H9 (cell line): Measurements from ENCODE around the gene IGSF3. TPM values are rescaled to one million over a fixed set of nuclear protein-coding genes. Genes with fewer than 3 reads are reported as not detected.

Experiments used
- DNase-seq: peaks from one replicate; pipeline ENCODE4 v3.0.0-alpha.2; 2017
- H2AFZ ChIP-seq: one replicate; pipeline ENCODE4 v1.6.1; 2013; ENCODE audit warnings: mild to moderate bottlenecking, low read length, control low read depth, moderate library complexity
- H2AK5ac ChIP-seq: 2 replicates; pipeline ENCODE4 v1.6.1; 2013; ENCODE audit warnings: low read length, control low read depth, mixed read lengths; ENCODE audit not compliant: insufficient read length
- H2BK120ac ChIP-seq: one replicate; pipeline ENCODE4 v1.6.1; 2013; ENCODE audit warnings: low read depth, mild to moderate bottlenecking, low read length, control low read depth, inconsistent platforms; ENCODE audit not compliant: poor library complexity, severe bottlenecking
- H2BK12ac ChIP-seq: 2 replicates; pipeline ENCODE4 v1.6.1; 2013; ENCODE audit warnings: low read length, control low read depth, mixed read lengths, low read depth; ENCODE audit not compliant: insufficient read length
- H2BK15ac ChIP-seq: 2 replicates; pipeline ENCODE4 v1.6.1; 2013; ENCODE audit warnings: low read depth, low read length, control low read depth
- H2BK20ac ChIP-seq: one replicate; pipeline ENCODE4 v1.6.1; 2013; ENCODE audit warnings: low read depth, mild to moderate bottlenecking, low read length, control low read depth, inconsistent platforms; ENCODE audit not compliant: poor library complexity, severe bottlenecking
- H2BK5ac ChIP-seq: 2 replicates; pipeline ENCODE4 v1.6.1; 2013; ENCODE audit warnings: low read length, control low read depth, mixed read lengths; ENCODE audit not compliant: insufficient read length
- H3K14ac ChIP-seq: 2 replicates; pipeline ENCODE4 v1.6.1; 2013; ENCODE audit warnings: low read length, control low read depth; ENCODE audit not compliant: insufficient read depth
- H3K18ac ChIP-seq: 2 replicates; pipeline ENCODE4 v1.6.1; 2013; ENCODE audit warnings: low read depth, mild to moderate bottlenecking, mixed read lengths, low read length, control low read depth; ENCODE audit not compliant: insufficient read length
- H3K23ac ChIP-seq: 2 replicates; pipeline ENCODE4 v1.6.1; 2013; ENCODE audit warnings: low read length, control low read depth, mixed read lengths, low read depth; ENCODE audit not compliant: insufficient read length
- H3K23me2 ChIP-seq: 2 replicates; pipeline ENCODE4 v1.6.1; 2013; ENCODE audit warnings: low read depth, mild to moderate bottlenecking, mixed read lengths, low read length, control low read depth; ENCODE audit not compliant: insufficient read length, poor library complexity, severe bottlenecking
- H3K27ac ChIP-seq: 2 replicates; pipeline ENCODE4 v1.5.1; 2013; ENCODE audit warnings: low read length, control low read depth, mixed read lengths, low read depth; ENCODE audit not compliant: insufficient read length
- H3K27me3 ChIP-seq: 2 replicates; pipeline ENCODE4 v1.6.1; 2013; ENCODE audit warnings: low read length, control low read depth, inconsistent platforms; ENCODE audit not compliant: insufficient read depth
- H3K4ac ChIP-seq: 2 replicates; pipeline ENCODE4 v1.6.1; 2013; ENCODE audit warnings: low read depth, mild to moderate bottlenecking, control low read depth, inconsistent platforms, low read length, moderate library complexity
- H3K4me1 ChIP-seq: 2 replicates; pipeline ENCODE4 v1.6.1; 2013; ENCODE audit warnings: low read length, control low read depth, inconsistent platforms; ENCODE audit not compliant: insufficient read depth
- H3K4me2 ChIP-seq: 2 replicates; pipeline ENCODE4 v1.6.1; 2013; ENCODE audit warnings: low read length, control low read depth, mixed read lengths; ENCODE audit not compliant: insufficient read length, insufficient read depth
- H3K56ac ChIP-seq: 2 replicates; pipeline ENCODE4 v1.6.1; 2013; ENCODE audit warnings: low read depth, mild to moderate bottlenecking, mixed read lengths, low read length, control low read depth; ENCODE audit not compliant: insufficient read length
- H3K79me1 ChIP-seq: 2 replicates; pipeline ENCODE4 v1.6.1; 2013; ENCODE audit warnings: low read depth, mild to moderate bottlenecking, moderate library complexity, low read length, control low read depth, inconsistent platforms; ENCODE audit not compliant: insufficient read depth, poor library complexity, severe bottlenecking
- H3K79me2 ChIP-seq: 2 replicates; pipeline ENCODE4 v1.6.1; 2013; ENCODE audit warnings: low read length, control low read depth, inconsistent platforms; ENCODE audit not compliant: insufficient read depth
- H3K9ac ChIP-seq: 2 replicates; pipeline ENCODE4 v1.6.1; 2013; ENCODE audit warnings: low read length, control low read depth, mixed read lengths; ENCODE audit not compliant: insufficient read length; ENCODE audit errors: extremely low read depth
- H3K9me3 ChIP-seq: one replicate; pipeline ENCODE4 v1.6.1; 2013; ENCODE audit warnings: low read depth, low read length, inconsistent platforms; ENCODE audit not compliant: control insufficient read depth
- H3T11ph ChIP-seq: one replicate; pipeline ENCODE4 v1.6.1; 2013; ENCODE audit warnings: mild to moderate bottlenecking, low read length, control low read depth, inconsistent platforms
- H4K20me1 ChIP-seq: one replicate; pipeline ENCODE4 v1.6.1; 2013; ENCODE audit not compliant: control insufficient read depth, insufficient read length, insufficient read depth
- H4K5ac ChIP-seq: 2 replicates; pipeline ENCODE4 v1.6.1; 2013; ENCODE audit warnings: low read depth, mild to moderate bottlenecking, mixed read lengths, low read length, control low read depth; ENCODE audit not compliant: insufficient read length
- H4K8ac ChIP-seq: replicated peaks from 2 replicates; pipeline ENCODE4 v1.6.1; 2013; ENCODE audit warnings: low read length, control low read depth, mixed read lengths, low read depth; ENCODE audit not compliant: insufficient read length
- H4K91ac ChIP-seq: 2 replicates; pipeline ENCODE4 v1.6.1; 2013; ENCODE audit warnings: low read depth, mild to moderate bottlenecking, moderate library complexity, mixed read lengths, low read length, control low read depth; ENCODE audit not compliant: insufficient read length
- H3K27ac Mint-ChIP-seq, 3 experiments: 2 replicates in 2 of 3; 3 replicates in 1 of 3; pipeline ENCODE4 v1.8.0; 2020 to 2021; ENCODE audit warnings: mixed read lengths in 3 of 3, mild to moderate bottlenecking in 1 of 3, moderate library complexity in 1 of 3
- H3K27me3 Mint-ChIP-seq: 2 replicates; pipeline ENCODE4 v1.8.0; 2021; ENCODE audit warnings: low read depth, mild to moderate bottlenecking, moderate library complexity, mixed read lengths
- H3K36me3 Mint-ChIP-seq, 3 experiments: 2 replicates in 2 of 3; 3 replicates in 1 of 3; pipeline ENCODE4 v1.8.0; 2020 to 2021; ENCODE audit warnings: low read depth in 3 of 3, mixed read lengths in 3 of 3; ENCODE audit not compliant: insufficient read depth in 1 of 3
- H3K4me1 Mint-ChIP-seq, 2 experiments: 2 replicates each; pipeline ENCODE4 v1.8.0; 2020; ENCODE audit warnings: mixed read lengths in 2 of 2
- H3K4me3 Mint-ChIP-seq, 2 experiments: 2 replicates in 1 of 2; 3 replicates in 1 of 2; pipeline ENCODE4 v1.8.0; 2020 to 2021; ENCODE audit warnings: mild to moderate bottlenecking in 2 of 2, mixed read lengths in 2 of 2, moderate library complexity in 1 of 2
- H3K9me3 Mint-ChIP-seq, 2 experiments: 2 replicates in 1 of 2; 3 replicates in 1 of 2; pipeline ENCODE4 v1.8.0; 2020; ENCODE audit warnings: mild to moderate bottlenecking in 2 of 2, mixed read lengths in 2 of 2, moderate library complexity in 1 of 2
- WGBS: extraction: QIAGEN DNeasy Blood & Tissue Kit; methylation state at CpG from one replicate; pipeline ENCODE4 v1.1.7; 2013; ENCODE audit warnings: missing lambda C conversion rate, low lambda C conversion rate, mixed read lengths; ENCODE audit not compliant: insufficient read length; ENCODE audit errors: extremely low coverage; 5-methylcytosine and 5-hydroxymethylcytosine counted together
- total RNA-seq: library from RNA; stranded (reverse); gene quantifications from 2 replicates; pipeline ENCODE4 v1.2.1, GENCODE V29; 2021
- TF ChIP-seq, protein P1 (sequence below): fragments of 200-600 bp; sonication (generic); conservative IDR thresholded peaks from 3 replicates; pipeline ENCODE4 v1.8.0; 2021; ENCODE audit warnings: antibody characterized with exemption, mild to moderate bottlenecking

IGSF3 gene
- total RNA-seq, 1 experiment from 2014 or later, result 19.1 TPM

DNA sequence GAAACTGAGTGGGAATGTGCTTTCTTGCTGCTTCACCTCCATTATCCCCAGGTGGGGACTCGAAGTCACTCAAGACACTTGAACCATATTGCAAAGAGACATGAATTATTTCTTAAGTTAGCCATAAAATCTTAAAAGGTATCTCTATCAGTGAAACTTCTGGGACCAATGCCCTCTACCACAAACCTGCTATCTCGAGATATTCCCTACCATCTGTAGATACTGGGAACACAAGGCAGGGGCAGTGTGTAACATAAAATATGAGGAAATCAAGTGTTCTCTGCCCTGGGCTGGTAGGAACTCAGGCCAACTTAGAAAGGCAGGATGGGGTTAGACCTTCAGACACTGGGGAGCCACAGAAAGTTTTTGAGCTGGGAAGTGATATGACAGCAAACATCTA, 95.4 kb downstream of the IGSF3 start:
- Histone ChIP-seq H4K5ac (no peak overlapping the region), H3K79me2 (no peaks in the 10 kb centered on the region), H3K14ac (no peak overlapping the region), H3K18ac (no peak overlapping the region), H2BK12ac (no peak overlapping the region), H2BK120ac (no peak overlapping the region), H2BK15ac (no peak overlapping the region), H4K91ac (no peak overlapping the region), H4K20me1 (no peaks in the 10 kb centered on the region), H2AK5ac (no peak overlapping the region), H3K4ac (no peak overlapping the region), H3K56ac (no peak overlapping the region), H4K8ac (no peak overlapping the region), H3K27ac (no peak overlapping the region), H3T11ph (no peak overlapping the region), H3K9ac (no peak overlapping the region), H3K9me3 (no peaks in the 10 kb centered on the region), H3K79me1 (no peaks in the 10 kb centered on the region), H3K4me1 (no peaks in the 10 kb centered on the region; the same call in 1 of the 2 replicates), H2BK5ac (no peak overlapping the region), H2BK20ac (no peak overlapping the region), H2AFZ (no peak overlapping the region), H3K27me3 (no peaks in the 10 kb centered on the region; the same call in 1 of the 2 replicates), H3K4me2 (no peak overlapping the region), H3K23me2 (peaks cover 16% of the 10 kb centered on the region), H3K23ac (no peak overlapping the region)
- DNase-seq, result no peak
- TF ChIP-seq, protein P1, sequence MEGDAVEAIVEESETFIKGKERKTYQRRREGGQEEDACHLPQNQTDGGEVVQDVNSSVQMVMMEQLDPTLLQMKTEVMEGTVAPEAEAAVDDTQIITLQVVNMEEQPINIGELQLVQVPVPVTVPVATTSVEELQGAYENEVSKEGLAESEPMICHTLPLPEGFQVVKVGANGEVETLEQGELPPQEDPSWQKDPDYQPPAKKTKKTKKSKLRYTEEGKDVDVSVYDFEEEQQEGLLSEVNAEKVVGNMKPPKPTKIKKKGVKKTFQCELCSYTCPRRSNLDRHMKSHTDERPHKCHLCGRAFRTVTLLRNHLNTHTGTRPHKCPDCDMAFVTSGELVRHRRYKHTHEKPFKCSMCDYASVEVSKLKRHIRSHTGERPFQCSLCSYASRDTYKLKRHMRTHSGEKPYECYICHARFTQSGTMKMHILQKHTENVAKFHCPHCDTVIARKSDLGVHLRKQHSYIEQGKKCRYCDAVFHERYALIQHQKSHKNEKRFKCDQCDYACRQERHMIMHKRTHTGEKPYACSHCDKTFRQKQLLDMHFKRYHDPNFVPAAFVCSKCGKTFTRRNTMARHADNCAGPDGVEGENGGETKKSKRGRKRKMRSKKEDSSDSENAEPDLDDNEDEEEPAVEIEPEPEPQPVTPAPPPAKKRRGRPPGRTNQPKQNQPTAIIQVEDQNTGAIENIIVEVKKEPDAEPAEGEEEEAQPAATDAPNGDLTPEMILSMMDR, result no peak
- peaks cover 18 to 30% of the 10 kb centered on the region in 2 experiments for H3K4me1 Mint-ChIP-seq
- H3K9me3 Mint-ChIP-seq, result no peaks in the 10 kb centered on the region
- H3K36me3 Mint-ChIP-seq, result peaks cover 0 to 6% (median 0%) of the 10 kb centered on the region in 3 experiments; a peak in 4 of 7 replicates
- peak overlapping the region; percentile 54 to 70; a peak in 2 of 5 replicates for H3K4me3 Mint-ChIP-seq
- peaks cover 23% of the 10 kb centered on the region for H3K27me3 Mint-ChIP-seq
- H3K27ac Mint-ChIP-seq, result no peak overlapping the region
- no CpG with 5 or more reads among the region's 2 CpGs for WGBS
